Sigmoid colon (tissue), 7 donors: Measurements from ENCODE around the gene DOCK1. TPM values are rescaled to one million over a fixed set of nuclear protein-coding genes. Genes with fewer than 3 reads are reported as not detected.

Experiments
- DNase-seq: peaks from one replicate; pipeline ENCODE4 v3.0.0-alpha.2; 2019
- H3K27ac ChIP-seq, 4 donors: fragments of 200-600 bp; sonication (generic); one replicate each; pipeline ENCODE4 v1.5.1; 2016 to 2019; ENCODE audit warnings: mild to moderate bottlenecking in 1 of 4
- H3K27me3 ChIP-seq, 3 donors: fragments of 200-600 bp; sonication (generic); one replicate each; pipeline ENCODE4 v1.5.1; 2019; ENCODE audit warnings: mild to moderate bottlenecking in 1 of 3
- H3K36me3 ChIP-seq, 4 donors: fragments of 200-600 bp; sonication (generic); one replicate each; pipeline ENCODE4 v1.5.1; 2016 to 2019
- H3K4me1 ChIP-seq, 4 donors: fragments of 200-600 bp; sonication (generic); one replicate each; pipeline ENCODE4 v1.5.1; 2017 to 2019
- H3K4me3 ChIP-seq, 4 donors: fragments of 200-600 bp; sonication (generic); one replicate each; pipeline ENCODE4 v1.5.1; 2017 to 2019; ENCODE audit warnings: mild to moderate bottlenecking in 2 of 4, moderate library complexity in 1 of 4
- H3K9me3 ChIP-seq, 4 donors: fragments of 200-600 bp in 3 of 4; sonication (generic) in 3 of 4; one replicate each; pipeline versions ENCODE4 v1.5.1 to v1.6.1; 2013 to 2019
- EP300 ChIP-seq, 4 donors: sonication (generic); formaldehyde crosslinking; IDR thresholded peaks; one replicate each; pipeline ENCODE4 v1.6.1; 2017; ENCODE audit warnings: antibody characterized with exemption in 4 of 4
- POLR2A ChIP-seq, 2 donors: fragments of 450-650 bp; IDR thresholded peaks; one replicate each; pipeline ENCODE4 v1.6.1; 2016; ENCODE audit warnings: antibody characterized with exemption in 2 of 2, mild to moderate bottlenecking in 2 of 2, moderate library complexity in 2 of 2
- POLR2AphosphoS5 ChIP-seq, 4 donors: sonication (generic); formaldehyde crosslinking; IDR thresholded peaks; one replicate each; pipeline ENCODE4 v1.6.1; 2017; ENCODE audit warnings: antibody characterized with exemption in 4 of 4
- WGBS, 2 donors: extraction: QIAGEN DNeasy Blood & Tissue Kit; methylation state at CpG; one replicate each; pipeline ENCODE4 v1.1.7; 2013; 5-methylcytosine and 5-hydroxymethylcytosine counted together
- intact Hi-C: fragments of 100-400 bp; cut with DNase I; formaldehyde crosslinking; loops from one replicate; pipeline ENCODE4 v1.15.1; 2023
- polyA plus RNA-seq, 3 donors: library from polyadenylated mRNA; stranded (reverse); fragments of 200-250 nt; gene quantifications; one replicate each; pipeline ENCODE4 v1.2.3, GENCODE V29; 2013
- total RNA-seq, 4 donors: library from RNA; depleted of rRNA; stranded (reverse); fragments of >200 nt; gene quantifications; one replicate each; pipeline ENCODE4 v1.1.0, GENCODE V29; 2016
- TF ChIP-seq, protein P1 (sequence below), 4 experiments: fragments of 450-650 bp in 3 of 4; fragments of 200-600 bp in 1 of 4; IDR thresholded peaks; one replicate each; pipeline ENCODE4 v1.5.1; 2016 to 2019; ENCODE audit warnings: antibody characterized with exemption in 4 of 4, mild to moderate bottlenecking in 3 of 4, moderate library complexity in 2 of 4
- donor health status: healthy with polysubstance abuse.
- donor health status: Bipolar disorder and iron deficiency.
- donor health status: healthy.

The DOCK1 gene
- total and polyA plus RNA-seq, 7 donors: 15.0 to 53.7 (median 40.2) TPM

GRCh38 chr10:127067542-127068194, 162.4 kb downstream of the DOCK1 start:
- Histone ChIP-seq H3K4me3 (no peak overlapping the region), H3K27ac (no peak overlapping the region), H3K36me3 (peaks cover 4 to 85% (median 12%) of the 10 kb centered on the region in 4 donors), H3K4me1 (no peaks in the 10 kb centered on the region), H3K27me3 (no peaks in the 10 kb centered on the region), H3K9me3 (no peaks in the 10 kb centered on the region)
- no peak for DNase-seq
- intact Hi-C loops: no loop called here
- WGBS, 2 donors: 92 to 97% methylated on average over 4 of the region's 4 CpGs
- TF ChIP-seq, protein P1, sequence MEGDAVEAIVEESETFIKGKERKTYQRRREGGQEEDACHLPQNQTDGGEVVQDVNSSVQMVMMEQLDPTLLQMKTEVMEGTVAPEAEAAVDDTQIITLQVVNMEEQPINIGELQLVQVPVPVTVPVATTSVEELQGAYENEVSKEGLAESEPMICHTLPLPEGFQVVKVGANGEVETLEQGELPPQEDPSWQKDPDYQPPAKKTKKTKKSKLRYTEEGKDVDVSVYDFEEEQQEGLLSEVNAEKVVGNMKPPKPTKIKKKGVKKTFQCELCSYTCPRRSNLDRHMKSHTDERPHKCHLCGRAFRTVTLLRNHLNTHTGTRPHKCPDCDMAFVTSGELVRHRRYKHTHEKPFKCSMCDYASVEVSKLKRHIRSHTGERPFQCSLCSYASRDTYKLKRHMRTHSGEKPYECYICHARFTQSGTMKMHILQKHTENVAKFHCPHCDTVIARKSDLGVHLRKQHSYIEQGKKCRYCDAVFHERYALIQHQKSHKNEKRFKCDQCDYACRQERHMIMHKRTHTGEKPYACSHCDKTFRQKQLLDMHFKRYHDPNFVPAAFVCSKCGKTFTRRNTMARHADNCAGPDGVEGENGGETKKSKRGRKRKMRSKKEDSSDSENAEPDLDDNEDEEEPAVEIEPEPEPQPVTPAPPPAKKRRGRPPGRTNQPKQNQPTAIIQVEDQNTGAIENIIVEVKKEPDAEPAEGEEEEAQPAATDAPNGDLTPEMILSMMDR (IDR thresholded peaks at IDR 0.05): no peak
- TF ChIP-seq POLR2A (IDR thresholded peaks at IDR 0.05) (no peak), POLR2AphosphoS5 (IDR thresholded peaks at IDR 0.05) (no peak), EP300 (IDR thresholded peaks at IDR 0.05) (no peak)

DNA sequence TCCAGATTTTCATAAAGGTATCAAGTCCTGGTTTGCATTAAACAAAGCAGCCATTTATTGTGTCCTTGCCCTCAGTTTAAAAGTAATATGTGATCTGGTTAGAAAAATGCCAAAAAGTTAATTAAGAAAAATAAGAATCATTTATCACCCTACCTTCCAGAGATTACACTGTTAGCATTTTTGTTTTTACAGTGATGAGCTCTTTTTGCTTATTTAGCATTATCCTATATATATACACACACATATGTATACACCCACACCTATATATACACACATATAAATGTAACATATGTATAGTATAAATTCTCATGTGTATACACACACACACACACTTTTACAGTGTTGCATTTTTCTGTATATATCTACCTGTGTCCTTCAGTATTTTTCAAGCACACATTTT, 163.3 kb downstream of the DOCK1 start:
- no peaks in the 10 kb centered on the region for H3K27me3 ChIP-seq
- no peaks in the 10 kb centered on the region for H3K4me1 ChIP-seq
- intact Hi-C loops: no loop called here
- no peak overlapping the region for H3K4me3 ChIP-seq
- no peak for DNase-seq
- no peak overlapping the region for H3K27ac ChIP-seq
- no peaks in the 10 kb centered on the region for H3K9me3 ChIP-seq
- peaks cover 7 to 79% (median 15%) of the 10 kb centered on the region in 4 donors for H3K36me3 ChIP-seq
- TF ChIP-seq POLR2A (IDR thresholded peaks at IDR 0.05): no peak

GRCh38 chr10:127069436-127069835, 164.2 kb downstream of the DOCK1 start:
- intact Hi-C loops: no loop called here
- Histone ChIP-seq H3K4me1 (no peaks in the 10 kb centered on the region), H3K9me3 (no peaks in the 10 kb centered on the region), H3K27me3 (no peaks in the 10 kb centered on the region), H3K4me3 (no peak overlapping the region), H3K27ac (no peak overlapping the region), H3K36me3 (peaks cover 7 to 70% (median 13%) of the 10 kb centered on the region in 4 donors)
- TF ChIP-seq POLR2A (IDR thresholded peaks at IDR 0.05): no peak
- no peak for TF ChIP-seq POLR2AphosphoS5 (IDR thresholded peaks at IDR 0.05)
- TF ChIP-seq, protein P1 (IDR thresholded peaks at IDR 0.05): no peak
- no peak for TF ChIP-seq EP300 (IDR thresholded peaks at IDR 0.05)
- 91 to 93% methylated on average over 4 of the region's 4 CpGs for whole genome bisulfite sequencing, 2 donors
- no peak for DNase-seq

- no peaks in the 10 kb centered on the region for H3K4me1 ChIP-seq
- H3K9me3 ChIP-seq: no peaks in the 10 kb centered on the region
- TF ChIP-seq POLR2A (IDR thresholded peaks at IDR 0.05): no peak
- TF ChIP-seq EP300 (IDR thresholded peaks at IDR 0.05): no peak
- TF ChIP-seq POLR2AphosphoS5 (IDR thresholded peaks at IDR 0.05): no peak
- DNase-seq: no peak
- WGBS, 2 donors: 90 to 91% methylated on average over 2 of the region's 2 CpGs
- peaks cover 7 to 67% (median 10%) of the 10 kb centered on the region in 4 donors for H3K36me3 ChIP-seq
- H3K27me3 ChIP-seq: no peaks in the 10 kb centered on the region
- no peak overlapping the region for H3K27ac ChIP-seq
- H3K4me3 ChIP-seq: no peak overlapping the region
- intact Hi-C loops: no loop called here
Measured at GRCh38 chr10:127071126-127071525, 165.9 kb downstream of the DOCK1 start.

- Histone ChIP-seq H3K36me3 (peaks cover 0 to 49% (median 9%) of the 10 kb centered on the region in 4 donors), H3K4me3 (no peak overlapping the region), H3K4me1 (no peaks in the 10 kb centered on the region), H3K27ac (no peak overlapping the region), H3K9me3 (no peaks in the 10 kb centered on the region), H3K27me3 (no peaks in the 10 kb centered on the region)
- WGBS, 2 donors: 90 to 94% methylated on average over 3 of the region's 3 CpGs
- no peak for DNase-seq
- TF ChIP-seq EP300 (IDR thresholded peaks at IDR 0.05) (no peak), POLR2AphosphoS5 (IDR thresholded peaks at IDR 0.05) (no peak), POLR2A (IDR thresholded peaks at IDR 0.05) (no peak)
- TF ChIP-seq, protein P1 (IDR thresholded peaks at IDR 0.05): no peak
- intact Hi-C loops: no loop called here
Measured at GRCh38 chr10:127073666-127074065, 168.4 kb downstream of the DOCK1 start.

GRCh38 chr10:127079392-127079791, 174.2 kb downstream of the DOCK1 start:
- Histone ChIP-seq H3K4me3 (no peak overlapping the region), H3K27ac (no peak overlapping the region), H3K4me1 (no peaks in the 10 kb centered on the region), H3K27me3 (no peaks in the 10 kb centered on the region), H3K9me3 (no peaks in the 10 kb centered on the region), H3K36me3 (peaks cover 0 to 26% (median 0%) of the 10 kb centered on the region in 4 donors)
- DNase-seq: no peak
- 17 to 80% methylated on average over 3 of the region's 3 CpGs for WGBS, 2 donors
- intact Hi-C loops: no loop called here
- TF ChIP-seq POLR2AphosphoS5 (IDR thresholded peaks at IDR 0.05): no peak
- TF ChIP-seq, protein P1 (IDR thresholded peaks at IDR 0.05): no peak
- TF ChIP-seq EP300 (IDR thresholded peaks at IDR 0.05): no peak
- no peak for TF ChIP-seq POLR2A (IDR thresholded peaks at IDR 0.05)
